Smooth muscle cell of the pulmonary artery (primary cell): ENCODE data around the gene SMG6. TPM values are rescaled to one million over a fixed set of nuclear protein-coding genes. Genes with fewer than 3 reads are reported as not detected.

Source experiments
- total RNA-seq: library from RNA; depleted of rRNA; stranded (reverse); fragments of >200 nt; gene quantifications from 2 replicates; pipeline ENCODE4 v1.2.3, GENCODE V29; 2014

Gene SMG6
- total RNA-seq, result 65.5 and 69.5 TPM in 2 replicates

DNA sequence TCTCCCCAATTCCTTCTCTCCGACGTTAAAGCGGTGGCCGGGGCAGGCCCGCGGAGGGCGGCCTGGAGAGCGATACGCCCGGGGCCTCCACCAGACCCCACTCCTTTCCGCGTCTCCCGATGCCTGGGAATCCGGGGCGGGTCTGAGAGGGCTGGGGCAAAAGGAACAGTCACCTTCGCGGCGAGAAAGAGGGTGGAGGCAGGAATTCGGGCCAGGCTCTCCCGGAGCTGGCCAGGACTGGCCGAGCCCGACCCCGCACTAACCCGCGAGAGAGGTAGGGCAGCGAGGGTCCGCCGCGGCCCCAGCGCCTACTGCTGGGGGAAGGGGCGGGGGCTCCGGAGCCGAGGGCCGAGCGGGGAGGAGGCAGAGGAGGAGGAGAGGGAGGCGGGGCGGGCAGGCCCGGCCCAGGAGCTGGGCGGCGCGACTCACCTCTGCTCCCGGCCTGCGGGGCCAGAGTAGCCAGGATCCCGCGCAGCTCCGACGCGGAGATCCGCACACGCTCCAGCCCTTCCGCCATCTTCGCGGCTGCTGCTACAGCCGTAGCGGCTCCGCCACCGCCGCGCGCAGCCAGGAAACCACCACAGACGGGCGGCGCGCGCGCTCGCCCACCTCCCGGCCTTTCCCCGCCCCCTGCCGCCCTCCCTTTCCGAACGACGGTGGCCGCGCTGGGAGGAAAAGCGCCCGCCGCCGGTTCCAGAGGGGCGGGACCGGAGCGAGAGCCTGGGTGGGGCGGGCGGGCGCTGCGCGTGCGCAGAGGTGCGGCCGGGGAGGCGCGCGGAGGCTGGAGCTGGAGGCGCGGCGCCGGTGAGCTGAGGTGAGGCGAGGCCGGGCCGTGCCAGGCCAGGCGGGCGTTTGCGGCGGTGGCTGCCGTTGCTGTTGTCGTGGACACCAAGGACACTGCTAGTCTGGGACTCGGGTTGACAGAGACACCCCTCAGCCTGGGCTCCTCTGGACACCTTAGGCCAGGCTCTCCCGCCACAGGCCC lies at the start of gene SMG6, which contains the start of gene SRR:
TSS of gene SMG6 (minus strand) at position 582 of the 985 bp plus-strand sequence. CDS start at position 517, 65 bp downstream.
TSS of gene SRR (plus strand) at position 747 of the 985 bp plus-strand sequence. CDS start 11,611 bp downstream, outside the sequence.

DNA sequence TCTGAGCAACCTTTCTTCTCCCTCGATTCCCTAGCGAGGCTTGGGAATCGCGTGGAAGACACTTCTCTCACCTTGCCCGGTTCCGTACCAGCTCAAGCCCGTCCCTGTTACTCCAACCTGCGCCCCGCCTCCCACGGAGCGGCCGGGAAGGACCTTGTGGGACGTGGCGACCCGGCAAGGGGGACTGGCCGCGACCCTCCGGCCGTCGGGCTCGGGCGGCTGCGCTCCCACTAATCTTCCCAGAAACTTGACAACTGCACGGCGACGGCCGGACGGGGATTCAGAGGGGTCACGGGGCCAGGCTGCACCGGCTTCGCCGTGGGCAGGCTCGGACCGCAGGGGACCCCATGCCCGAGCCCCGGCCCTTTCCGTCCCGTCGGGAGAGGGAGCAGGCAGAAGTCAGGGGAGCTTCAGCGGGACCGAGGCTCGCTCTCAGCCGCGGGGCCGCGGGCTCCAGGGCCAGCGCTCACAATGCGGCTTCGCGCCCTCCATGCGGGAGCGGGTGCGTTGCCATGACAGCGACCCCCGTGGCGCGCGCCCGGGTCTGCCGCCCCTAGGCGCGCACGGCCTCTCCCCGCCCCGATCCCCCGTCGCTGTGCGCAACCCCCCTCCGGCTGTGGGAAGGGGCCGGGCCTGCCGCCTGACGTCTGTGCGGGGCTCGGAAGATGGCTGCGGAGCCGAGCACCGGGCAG lies 33.4 kb upstream of the SMG6 start, which contains the start of gene SGSM2:
TSS of gene SGSM2 (plus strand) at position 650 of the 692 bp plus-strand sequence. CDS start 188 bp downstream, outside the sequence.

DNA sequence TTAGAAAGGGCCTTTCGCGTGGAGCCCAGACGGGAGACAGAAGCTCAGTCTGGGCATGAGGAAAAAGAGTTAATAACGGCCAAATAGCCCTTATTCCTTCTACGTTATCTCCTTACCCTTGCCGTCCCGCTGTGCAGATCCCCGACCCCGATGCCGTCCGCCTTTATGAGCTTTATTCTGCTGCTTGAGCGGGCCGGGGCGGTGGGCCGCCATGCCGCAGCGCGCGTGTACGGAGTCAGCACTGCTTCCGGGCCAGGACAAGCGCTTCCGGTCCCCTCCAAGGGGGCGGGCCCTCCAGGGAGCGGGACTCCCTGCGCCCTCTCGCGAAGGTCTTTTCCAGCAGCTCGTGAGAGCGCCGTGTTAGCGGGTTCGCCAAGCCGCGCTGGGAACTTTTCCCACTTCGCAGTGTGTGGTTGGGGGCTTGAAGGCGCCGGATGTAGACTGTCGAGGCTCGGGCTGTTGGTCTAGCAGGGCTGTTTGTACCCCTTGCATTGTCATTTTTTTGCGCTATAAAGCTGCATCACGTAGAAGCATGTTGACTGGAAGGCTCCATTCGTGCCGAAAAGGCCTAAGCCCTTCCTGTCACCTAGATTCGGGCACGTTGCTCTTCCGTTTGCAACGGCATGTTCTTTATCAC lies 32.7 kb upstream of the SMG6 start, which contains the start of gene TSR1:
TSS of gene TSR1 (minus strand) at position 243 of the 637 bp plus-strand sequence. CDS start at position 213, 30 bp downstream.

DNA sequence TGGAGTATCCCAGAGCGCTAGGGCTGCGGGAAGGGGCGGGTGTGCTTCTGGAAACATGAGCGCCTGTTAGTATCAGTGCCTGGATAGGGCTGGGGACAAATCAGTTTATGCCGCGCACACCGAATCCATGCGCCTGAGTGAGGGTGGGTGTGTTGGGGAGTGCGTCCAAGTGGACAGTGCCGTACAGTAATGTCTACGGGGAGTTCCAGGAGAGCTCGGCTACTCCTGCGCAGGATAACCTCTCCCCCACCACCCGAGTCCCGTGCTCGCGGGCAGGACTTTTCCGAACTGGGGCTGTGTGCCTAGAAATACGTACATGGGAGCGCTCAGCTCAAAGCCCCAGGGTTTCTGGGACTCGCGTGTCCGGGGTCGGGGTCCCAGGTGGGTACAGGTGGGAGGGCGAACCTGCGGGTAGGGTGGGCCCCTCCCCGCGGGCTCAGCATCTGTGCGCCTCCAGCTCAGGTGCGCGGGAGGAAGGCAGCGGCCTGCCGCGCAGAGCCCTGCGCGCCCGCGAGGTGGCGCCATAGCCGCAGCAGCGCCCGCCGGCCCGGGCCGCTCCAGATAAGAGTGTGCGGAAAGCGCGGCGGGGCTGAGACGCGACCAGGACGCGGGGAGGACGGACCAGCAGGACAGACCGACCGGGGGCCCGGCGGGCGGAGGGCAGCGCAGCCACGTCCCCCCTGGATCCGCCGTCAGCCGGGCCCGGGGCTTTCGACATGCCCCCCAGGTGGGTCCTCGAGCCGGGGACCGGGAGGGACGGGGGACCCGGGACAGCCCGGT lies 248.9 kb downstream of the SMG6 start, which contains the start of gene HIC1:
TSS of gene HIC1 (plus strand) at position 592 of the 780 bp plus-strand sequence. CDS start 1,588 bp downstream, outside the sequence.

DNA sequence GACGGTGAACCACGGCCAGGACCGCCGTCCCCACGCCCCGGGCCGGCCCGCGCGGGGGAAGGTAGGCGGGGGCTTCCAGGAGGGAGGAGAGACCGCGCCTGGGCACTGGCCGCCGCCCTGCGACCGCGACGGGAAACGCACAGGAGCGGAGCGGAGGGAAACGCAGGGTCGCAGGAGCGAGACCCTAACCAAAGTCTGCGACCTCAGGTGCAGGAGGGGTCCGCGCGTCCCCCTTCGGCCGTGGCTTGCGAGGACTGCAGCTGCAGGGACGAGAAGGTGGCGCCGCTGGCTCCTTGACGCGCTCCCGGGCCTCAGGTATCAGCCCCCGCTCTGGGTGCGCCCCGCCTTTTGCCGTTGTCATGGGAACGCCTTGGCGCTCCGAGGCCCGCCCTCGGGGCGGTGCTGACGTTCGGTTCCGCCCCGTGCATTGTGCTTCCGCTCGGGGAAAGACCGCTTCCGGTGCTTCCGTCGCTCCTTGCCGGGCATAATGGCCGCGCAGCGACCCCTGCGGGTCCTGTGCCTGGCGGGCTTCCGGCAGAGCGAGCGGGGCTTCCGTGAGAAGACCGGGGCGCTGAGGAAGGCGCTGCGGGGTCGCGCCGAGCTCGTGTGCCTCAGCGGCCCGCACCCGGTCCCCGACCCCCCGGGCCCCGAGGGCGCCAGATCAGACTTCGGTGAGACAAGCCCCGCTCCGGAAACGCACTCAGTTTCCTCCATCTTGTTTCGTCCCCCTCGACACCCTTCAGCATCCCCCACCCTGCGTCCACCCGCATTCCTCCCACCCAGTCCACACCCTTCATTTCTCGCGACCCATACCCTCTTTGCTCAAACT lies 261.8 kb downstream of the SMG6 start, which contains the start of gene OVCA2:
TSS of gene OVCA2 (plus strand) at position 462 of the 829 bp plus-strand sequence. CDS start at position 488, 26 bp downstream.

DNA sequence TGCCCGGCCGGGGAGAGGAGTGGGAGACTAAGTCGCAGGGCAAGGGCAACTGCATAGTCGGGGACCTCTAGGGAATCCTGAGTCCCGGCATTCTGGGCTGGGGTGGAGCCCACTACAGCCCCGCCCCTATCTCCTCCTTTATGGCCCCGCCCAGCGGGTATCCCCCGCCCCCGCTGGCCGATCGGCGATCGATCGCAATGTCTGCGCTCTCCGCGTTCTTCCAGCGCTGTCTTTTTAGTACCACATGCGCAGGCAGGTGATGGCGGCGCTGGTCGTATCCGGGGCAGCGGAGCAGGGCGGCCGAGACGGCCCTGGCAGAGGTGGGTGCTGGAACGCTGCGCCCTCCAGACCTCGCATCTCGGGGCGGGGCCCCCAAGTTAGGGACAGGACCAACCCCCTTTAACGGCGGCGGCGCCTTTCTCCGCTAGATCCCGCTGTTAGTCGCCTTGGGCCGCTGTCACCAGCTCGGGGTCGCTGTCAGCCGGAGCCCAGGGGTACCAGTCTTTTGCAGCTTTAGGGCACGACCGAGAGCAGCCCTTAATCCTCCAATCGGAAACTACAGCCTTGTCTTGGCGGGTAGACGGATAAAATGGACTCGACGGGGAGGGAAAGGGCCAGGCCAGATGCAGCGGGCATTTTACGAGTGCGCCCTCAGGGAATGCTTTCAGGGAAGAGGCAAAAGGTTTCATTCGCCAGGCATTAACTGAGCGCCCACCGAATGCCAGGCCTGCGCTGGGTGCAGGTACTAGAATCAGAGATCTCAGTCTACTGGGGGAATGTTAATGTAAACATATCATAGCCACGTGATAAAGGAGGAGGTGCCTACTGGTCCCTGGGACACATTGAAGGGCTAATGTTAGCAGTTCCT lies 273.4 kb downstream of the SMG6 start, which contains the start of gene DPH1:
TSS of gene DPH1 (plus strand) at position 243 of the 868 bp plus-strand sequence. CDS start at position 260, 17 bp downstream.

DNA sequence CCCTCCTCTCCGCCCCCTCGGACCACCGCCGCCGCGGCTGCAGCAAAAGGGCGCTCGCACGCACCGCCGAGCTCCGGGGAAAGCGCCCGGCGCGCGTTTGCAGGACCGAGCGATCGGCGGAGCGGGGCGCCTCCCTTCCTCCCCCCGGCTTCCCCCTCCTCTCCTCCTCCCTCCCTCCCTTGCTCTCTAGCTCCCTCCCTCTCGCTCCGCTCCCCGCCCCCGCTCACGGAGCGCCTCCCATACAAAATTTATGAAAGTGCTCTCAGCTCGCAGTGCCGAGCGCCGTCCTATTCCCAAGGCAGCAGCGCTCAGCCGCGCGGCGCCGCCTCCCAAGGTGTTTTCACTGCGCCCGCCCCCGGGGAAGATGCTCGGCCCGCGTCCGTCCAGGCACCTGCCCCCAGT lies 278.4 kb downstream of the SMG6 start, which contains the start of gene RTN4RL1:
TSS of gene RTN4RL1 (minus strand) at position 115 of the 402 bp plus-strand sequence. CDS start 469 bp downstream, outside the sequence.

Other genes with a start within 250 kb of the SMG6 start
- 28.5 and 38.2 TPM in 2 replicates for gene HIC1, start 248.7 kb downstream of the SMG6 start, total RNA-seq
- gene SRR, start 165 bp upstream of the SMG6 start, total RNA-seq, result 12.9 and 19.5 TPM in 2 replicates
- 52.3 and 70.3 TPM in 2 replicates for gene TSR1, start 32.7 kb upstream of the SMG6 start, total RNA-seq
- gene SGSM2, start 33.7 kb upstream of the SMG6 start, total RNA-seq, result 41.6 and 50.0 TPM in 2 replicates
- gene MNT, start 97.3 kb upstream of the SMG6 start, total RNA-seq, result 12.1 and 19.2 TPM in 2 replicates
- 14.7 and 14.9 TPM in 2 replicates for gene METTL16, start 208.1 kb upstream of the SMG6 start, total RNA-seq